H1 (cell line): ENCODE measurements around the gene ALOX5. TPM values are rescaled to one million over a fixed set of nuclear protein-coding genes. Genes with fewer than 3 reads are reported as not detected.

Experiments used
- CTCF ChIA-PET: fragments of 300-600 bp; sonication (Branson Sonifier 250); formaldehyde crosslinking; loops from one replicate; lab custom pipeline; 2021; ENCODE audit not compliant: partially characterized antibody; lab: Charles Lee
- POLR2A ChIA-PET: fragments of 300-600 bp; sonication (Branson Sonifier 250); formaldehyde crosslinking; loops from one replicate; lab custom pipeline; 2021; ENCODE audit warnings: inconsistent platforms; ENCODE audit not compliant: partially characterized antibody; lab: Charles Lee
- DNase-seq, 2 experiments: peaks; one replicate each; pipeline versions ENCODE4 v3.0.0 to v3.0.0-alpha.2; 2010 to 2022; ENCODE audit warnings: low spot score in 2 of 2, low read depth in 1 of 2, mixed read lengths in 1 of 2
- FAIRE-seq: peaks from 2 replicates; lab custom pipeline; 2011; peaks lifted over from hg19 to GRCh38; lab: Jason Lieb, UNC
- H2AFZ ChIP-seq: 2 replicates; pipeline ENCODE4 v1.8.1; 2012; ENCODE audit warnings: low read length, inconsistent platforms
- H2AK5ac ChIP-seq: 2 replicates; pipeline ENCODE4 v1.6.1; 2013; ENCODE audit warnings: low read depth, low read length
- H2BK120ac ChIP-seq: replicated peaks from 2 replicates; pipeline ENCODE3; 2013; ENCODE audit warnings: low read depth, low read length, inconsistent platforms
- H2BK12ac ChIP-seq: 2 replicates; pipeline ENCODE4 v1.6.1; 2013; ENCODE audit warnings: low read depth, low read length
- H2BK15ac ChIP-seq: 2 replicates; pipeline ENCODE4 v1.6.1; 2013; ENCODE audit warnings: low read length
- H2BK20ac ChIP-seq: 2 replicates; pipeline ENCODE4 v1.6.1; 2013; ENCODE audit warnings: low read length
- H2BK5ac ChIP-seq: 2 replicates; pipeline ENCODE4 v1.6.1; 2013; ENCODE audit warnings: low read depth, low read length
- H3K14ac ChIP-seq: 2 replicates; pipeline ENCODE4 v1.6.1; 2013; ENCODE audit warnings: inconsistent platforms; ENCODE audit not compliant: insufficient read length
- H3K18ac ChIP-seq: 2 replicates; pipeline ENCODE4 v1.6.1; 2013; ENCODE audit warnings: low read length; ENCODE audit errors: extremely low read depth
- H3K23ac ChIP-seq: 2 replicates; pipeline ENCODE4 v1.6.1; 2013; ENCODE audit warnings: inconsistent platforms; ENCODE audit not compliant: insufficient read length
- H3K23me2 ChIP-seq: 2 replicates; pipeline ENCODE4 v1.6.1; 2013; ENCODE audit warnings: low read depth, low read length
- H3K27ac ChIP-seq: 2 replicates; pipeline ENCODE4 v1.6.1; 2011; ENCODE audit warnings: low read depth, low read length, inconsistent platforms
- H3K27me3 ChIP-seq, 4 experiments: replicated peaks in 1 of 4; 1 replicate in 1 of 4; 2 replicates in 3 of 4; pipeline versions ENCODE4 v1.6.1 to v1.8.1; 2011 to 2013; ENCODE audit warnings: low read length in 3 of 4, mild to moderate bottlenecking in 3 of 4, inconsistent platforms in 2 of 4, mixed read lengths in 2 of 4, moderate library complexity in 1 of 4; ENCODE audit not compliant: control insufficient read depth in 3 of 4, insufficient read depth in 3 of 4; ENCODE audit errors: extremely low read depth in 1 of 4
- H3K36me3 ChIP-seq, 4 experiments: 2 replicates each; pipeline versions ENCODE4 v1.6.1 to v1.8.1; 2011 to 2013; ENCODE audit warnings: mild to moderate bottlenecking in 4 of 4, low read length in 3 of 4, moderate library complexity in 2 of 4, control low read depth in 1 of 4, inconsistent platforms in 1 of 4; ENCODE audit not compliant: insufficient read depth in 4 of 4, control insufficient read depth in 2 of 4
- H3K4ac ChIP-seq: replicated peaks from 2 replicates; pipeline ENCODE3; 2013; ENCODE audit warnings: low read length, low read depth, mixed read lengths, inconsistent platforms; ENCODE audit not compliant: insufficient read length
- H3K4me1 ChIP-seq, 4 experiments: replicated peaks in 1 of 4; 1 replicate in 1 of 4; 2 replicates in 3 of 4; pipeline versions ENCODE4 v1.6.1 to v1.8.1; 2011 to 2013; ENCODE audit warnings: low read length in 3 of 4, inconsistent platforms in 2 of 4, mixed read lengths in 1 of 4; ENCODE audit not compliant: insufficient read depth in 4 of 4, control insufficient read depth in 3 of 4
- H3K4me2 ChIP-seq, 2 experiments: 2 replicates each; pipeline versions ENCODE4 v1.6.1 to v1.8.1; 2011 to 2013; ENCODE audit warnings: low read depth in 2 of 2, low read length in 2 of 2, control low read depth in 1 of 2, inconsistent platforms in 1 of 2, mild to moderate bottlenecking in 1 of 2; ENCODE audit not compliant: insufficient read depth in 1 of 2
- H3K4me3 ChIP-seq, 4 experiments: fragments of 200-600, 300-600 bp in 1 of 4; sonication (generic), shearing (Covaris generic), sonication (Bioruptor Twin) in 1 of 4; 2 replicates each; pipeline versions ENCODE4 v1.5.1 to v1.8.1; 2011 to 2016; ENCODE audit warnings: low read length in 4 of 4, low read depth in 3 of 4, control low read depth in 2 of 4, inconsistent platforms in 2 of 4, mild to moderate bottlenecking in 2 of 4, mixed read lengths in 1 of 4, moderate library complexity in 1 of 4; ENCODE audit not compliant: insufficient read depth in 2 of 4; ENCODE audit errors: extremely low read depth in 1 of 4
- H3K56ac ChIP-seq: replicated peaks from 2 replicates; pipeline ENCODE3; 2013; ENCODE audit warnings: low read depth, mild to moderate bottlenecking, mixed read lengths, low read length, inconsistent platforms; ENCODE audit not compliant: insufficient read length
- H3K79me1 ChIP-seq: 2 replicates; pipeline ENCODE4 v1.6.1; 2013; ENCODE audit warnings: low read depth, low read length, control low read depth
- H3K79me2 ChIP-seq, 2 experiments: 2 replicates each; pipeline versions ENCODE4 v1.6.1 to v1.8.1; 2012 to 2013; ENCODE audit warnings: low read length in 2 of 2, mild to moderate bottlenecking in 2 of 2, inconsistent platforms in 1 of 2; ENCODE audit not compliant: insufficient read depth in 2 of 2, control insufficient read depth in 1 of 2
- H3K9ac ChIP-seq, 4 experiments: replicated peaks in 1 of 4; 1 replicate in 1 of 4; 2 replicates in 3 of 4; pipeline versions ENCODE4 v1.6.1 to v1.8.1; 2011 to 2013; ENCODE audit warnings: low read depth in 3 of 4, low read length in 3 of 4, control low read depth in 2 of 4, mild to moderate bottlenecking in 2 of 4, moderate library complexity in 2 of 4, inconsistent platforms in 1 of 4; ENCODE audit errors: extremely low read depth in 1 of 4
- H3K9me3 ChIP-seq, 2 experiments: 2 replicates each; pipeline versions ENCODE4 v1.6.1 to v1.8.1; 2012 to 2013; ENCODE audit warnings: mild to moderate bottlenecking in 2 of 2, moderate library complexity in 2 of 2, control low read depth in 1 of 2, inconsistent platforms in 1 of 2, low read depth in 1 of 2, low read length in 1 of 2, mixed read lengths in 1 of 2; ENCODE audit not compliant: insufficient read depth in 2 of 2
- H4K20me1 ChIP-seq, 2 experiments: replicated peaks in 1 of 2; 2 replicates each; pipeline versions ENCODE3 to v1.8.1; 2011 to 2013; ENCODE audit warnings: inconsistent platforms in 2 of 2, low read length in 2 of 2, mild to moderate bottlenecking in 1 of 2; ENCODE audit not compliant: insufficient read depth in 2 of 2, control insufficient read depth in 1 of 2
- H4K5ac ChIP-seq: 2 replicates; pipeline ENCODE4 v1.6.1; 2013; ENCODE audit warnings: low read length, low read depth, mixed read lengths, inconsistent platforms; ENCODE audit not compliant: insufficient read length
- H4K8ac ChIP-seq: 2 replicates; pipeline ENCODE4 v1.8.0; 2013; ENCODE audit warnings: mild to moderate bottlenecking, moderate library complexity, low read length, inconsistent platforms; ENCODE audit not compliant: insufficient read depth; ENCODE audit errors: extremely low read depth
- H4K91ac ChIP-seq: replicated peaks from 2 replicates; pipeline ENCODE3; 2013; ENCODE audit warnings: low read length, mixed read lengths, inconsistent platforms; ENCODE audit not compliant: insufficient read length
- ASH2L ChIP-seq: fragments of 200-600, 300-600 bp; sonication (generic); IDR thresholded peaks from one replicate; pipeline ENCODE4 v1.7.1; 2017; ENCODE audit warnings: low read length
- BCL11A ChIP-seq, 2 experiments: IDR thresholded peaks; one replicate each; pipeline ENCODE4 v1.6.1; 2011; ENCODE audit warnings: low read depth in 2 of 2, low read length in 2 of 2, mild to moderate bottlenecking in 2 of 2
- CBX8 ChIP-seq: fragments of 300-800, 300-1000 bp; sonication (generic); IDR thresholded peaks from 2 replicates; pipeline ENCODE4 v1.7.1; 2016; ENCODE audit warnings: low read depth, low read length, borderline replicate concordance
- CTCF ChIP-seq, 3 experiments: IDR thresholded peaks; 1 replicate in 2 of 3; 2 replicates in 1 of 3; pipeline versions ENCODE4 v1.5.1 to v1.6.1; 2011; ENCODE audit warnings: low read length in 3 of 3, mild to moderate bottlenecking in 3 of 3, inconsistent platforms in 2 of 3, low read depth in 1 of 3, moderate library complexity in 1 of 3; ENCODE audit not compliant: insufficient read depth in 1 of 3; ENCODE audit errors: control extremely low read depth in 1 of 3
- EP300 ChIP-seq, 2 experiments: IDR thresholded peaks; 1 replicate in 1 of 2; 2 replicates in 1 of 2; pipeline ENCODE4 v1.6.1; 2011 to 2012; ENCODE audit warnings: low read depth in 2 of 2, low read length in 2 of 2, mild to moderate bottlenecking in 2 of 2, borderline replicate concordance in 1 of 2, inconsistent platforms in 1 of 2, moderate library complexity in 1 of 2
- GABPA ChIP-seq: IDR thresholded peaks from 2 replicates; pipeline ENCODE4 v1.6.1; 2011; ENCODE audit warnings: mild to moderate bottlenecking, low read length, moderate library complexity, borderline replicate concordance; ENCODE audit not compliant: insufficient read depth
- HDAC6 ChIP-seq: IDR thresholded peaks from one replicate; pipeline ENCODE4 v1.7.1; 2012; ENCODE audit warnings: low read depth, mild to moderate bottlenecking, inconsistent platforms, low read length, moderate library complexity
- RXRA ChIP-seq: IDR thresholded peaks from 2 replicates; pipeline ENCODE4 v1.6.1; 2011; ENCODE audit warnings: low read depth, mild to moderate bottlenecking, low read length, moderate library complexity; ENCODE audit not compliant: insufficient read depth
- TEAD4 ChIP-seq: IDR thresholded peaks from 2 replicates; pipeline ENCODE4 v1.6.1; 2012; ENCODE audit warnings: low read depth, low read length, inconsistent platforms, mixed read lengths
- USF2 ChIP-seq: IDR thresholded peaks from 2 replicates; pipeline ENCODE4 v1.6.1; 2011; ENCODE audit warnings: low read length, improper control_type of control experiment
- WGBS, 2 experiments: shearing (Covaris generic) in 1 of 2; methylation state at CpG; one replicate each; pipeline versions ENCODE4 v1.1.6 to v1.1.7; 2013 to 2015; ENCODE audit warnings: low lambda C conversion rate in 2 of 2, mixed read lengths in 2 of 2, inconsistent platforms in 1 of 2, low coverage in 1 of 2, missing lambda C conversion rate in 1 of 2; ENCODE audit not compliant: insufficient replicate concordance in 2 of 2, insufficient coverage in 1 of 2, insufficient read length in 1 of 2; ENCODE audit errors: extremely low coverage in 1 of 2, missing lambda C conversion rate in 1 of 2; 5-methylcytosine and 5-hydroxymethylcytosine counted together
- polyA plus RNA-seq, 7 experiments: library from polyadenylated mRNA; depleted of rRNA in 3 of 7; stranded (reverse) in 5 of 7; unstranded in 2 of 7; fragments of >200 nt in 5 of 7; fragments of 200-250 nt in 2 of 7; gene quantifications; 1 replicate in 5 of 7; 2 replicates in 1 of 7; 4 replicates in 1 of 7; pipeline versions ENCODE4 v1.2.1 to v1.2.3, GENCODE V29; 2011 to 2013; ENCODE audit warnings: missing spikeins in 2 of 7, mixed read lengths in 2 of 7
- total RNA-seq: library from RNA; stranded (reverse); fragmentation: NEBNext Ultra II Directional; extraction: Animal tissue kit (Norgen Biotek cat#: 25700); gene quantifications from 2 replicates; pipeline ENCODE4 v1.2.1, GENCODE V29; 2021

The ALOX5 gene
- total and polyA plus RNA-seq, 2 of the 8 experiments (the other 6 are each of a cell fraction or from before 2014, with no cell fraction given): 1.6 to 3.8 TPM

GRCh38 chr10:45417746-45418145 lies 43.7 kb downstream of the ALOX5 start:
- Histone ChIP-seq H3K4me3 (no peak overlapping the region), H2BK20ac (no peak overlapping the region), H3K14ac (no peak overlapping the region), H3K27me3 (peaks cover 0 to 7% (median under 1%) of the 10 kb centered on the region in 4 experiments; a peak in 3 of 7 replicates), H2BK5ac (no peak overlapping the region), H4K91ac (no peak overlapping the region), H3K36me3 (no peaks in the 10 kb centered on the region), H2BK12ac (no peak overlapping the region), H2BK120ac (no peak overlapping the region), H3K27ac (no peak overlapping the region), H3K23me2 (peaks cover 16% of the 10 kb centered on the region; the same call in 1 of the 2 replicates), H3K4ac (no peak overlapping the region), H4K5ac (no peak overlapping the region), H3K56ac (no peak overlapping the region), H3K4me2 (no peak overlapping the region; a peak in 1 of 4 replicates), H3K9me3 (no peaks in the 10 kb centered on the region), H4K20me1 (no peaks in the 10 kb centered on the region), H3K23ac (no peak overlapping the region), H2AFZ (no peak overlapping the region), H3K9ac (no peak overlapping the region), H4K8ac (no peak overlapping the region), H3K18ac (no peak overlapping the region), H3K79me2 (no peaks in the 10 kb centered on the region), H3K79me1 (no peaks in the 10 kb centered on the region), H3K4me1 (peaks cover 0 to 10% (median 7%) of the 10 kb centered on the region in 4 experiments; a peak in 6 of 7 replicates), H2AK5ac (no peak overlapping the region), H2BK15ac (no peak overlapping the region)
- DNase-seq (no peak), FAIRE-seq (no peak)
- WGBS, 2 experiments: 83% methylated on average over 5 of the region's 6 CpGs; no CpG with 5 or more reads in 1 of the 2 experiments
- CTCF ChIA-PET: no interaction called here
- POLR2A ChIA-PET: interaction anchor here (1.2 kb wide), 1 partner anchor 9 kb away, joined by 3 read pairs; no protein-coding TSS in a partner anchor
- TF ChIP-seq USF2: no peak
- no peak for TF ChIP-seq CBX8
- TF ChIP-seq RXRA: no peak
- no peak for TF ChIP-seq HDAC6
- TF ChIP-seq ASH2L: no peak
- no peak for TF ChIP-seq TEAD4
- no peak for TF ChIP-seq GABPA
- no peak for TF ChIP-seq EP300 (IDR thresholded peaks at IDR 0.05; ENCODE audit: borderline replicate concordance in 1 of 2, low read depth in 2 of 2, low read length in 2 of 2)
- TF ChIP-seq BCL11A (IDR thresholded peaks at IDR 0.05; ENCODE audit: low read depth in 2 of 2, low read length in 2 of 2): no peak
- no peak for TF ChIP-seq CTCF (IDR thresholded peaks at IDR 0.05; ENCODE audit: control extremely low read depth in 1 of 3, insufficient read depth in 1 of 3, low read depth in 1 of 3, low read length in 3 of 3)
